HG03159 (cell line): ENCODE results near the gene OTOP3.

Experiments
- ATAC-seq: cut with Tn5 transposase; IDR thresholded peaks from one replicate; pipeline ENCODE4 v1.9.1; 2021; ENCODE audit warnings: mild to moderate bottlenecking, moderate library complexity; ENCODE audit not compliant: unreplicated experiment

The OTOP3 gene

GRCh38 chr17:74916136-74916850 is 19.4 kb upstream of the OTOP3 start:
- no peak for ATAC-seq

- no peak for ATAC-seq
Measured at GRCh38 chr17:74916851-74917199, 18.9 kb upstream of the OTOP3 start.

DNA sequence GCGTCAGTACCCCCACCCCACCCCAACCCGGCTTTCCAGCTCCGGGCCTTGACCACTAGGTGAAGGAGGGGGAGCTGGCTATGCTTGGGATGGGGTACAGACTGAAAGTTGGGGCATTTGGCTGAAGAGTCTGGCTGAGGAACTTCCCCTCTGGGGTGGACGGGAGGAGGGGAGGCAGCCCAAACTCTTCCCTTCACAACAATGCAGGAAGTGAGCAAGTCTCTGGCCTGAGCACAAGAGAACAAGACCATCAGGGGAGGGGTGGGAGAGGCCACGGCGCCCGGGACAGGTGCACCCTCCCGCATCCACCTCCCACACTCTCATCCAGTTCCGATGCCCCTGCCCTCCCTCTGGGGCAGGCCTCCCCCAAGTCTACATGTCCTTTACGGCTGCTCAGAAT is 18.3 kb upstream of the OTOP3 start:
- no peak for ATAC-seq

DNA sequence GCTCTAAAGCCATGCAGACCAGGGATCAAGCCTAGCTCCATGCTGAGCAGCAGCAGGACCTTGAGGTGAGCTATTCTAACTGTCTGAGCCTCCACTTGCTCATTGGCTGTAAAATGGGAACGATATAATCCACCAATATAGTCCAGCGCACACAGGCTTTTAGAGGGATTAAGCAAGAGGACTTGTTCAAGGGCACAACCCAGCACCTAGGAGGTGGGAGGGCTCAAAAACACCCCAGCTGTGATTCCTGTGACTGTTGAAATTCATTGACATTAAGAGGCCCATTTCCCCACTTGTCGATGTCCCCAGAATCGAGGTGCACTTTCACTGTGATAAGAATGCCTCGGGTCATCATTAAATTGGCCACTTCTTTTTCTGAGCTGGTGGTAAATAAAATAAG is 16.8 kb upstream of the OTOP3 start:
- no peak for ATAC-seq

GRCh38 chr17:74919440-74920305 is 16.0 kb upstream of the OTOP3 start:
- ATAC-seq, result no peak

GRCh38 chr17:74920306-74920620 is 15.4 kb upstream of the OTOP3 start:
- no peak for ATAC-seq

DNA sequence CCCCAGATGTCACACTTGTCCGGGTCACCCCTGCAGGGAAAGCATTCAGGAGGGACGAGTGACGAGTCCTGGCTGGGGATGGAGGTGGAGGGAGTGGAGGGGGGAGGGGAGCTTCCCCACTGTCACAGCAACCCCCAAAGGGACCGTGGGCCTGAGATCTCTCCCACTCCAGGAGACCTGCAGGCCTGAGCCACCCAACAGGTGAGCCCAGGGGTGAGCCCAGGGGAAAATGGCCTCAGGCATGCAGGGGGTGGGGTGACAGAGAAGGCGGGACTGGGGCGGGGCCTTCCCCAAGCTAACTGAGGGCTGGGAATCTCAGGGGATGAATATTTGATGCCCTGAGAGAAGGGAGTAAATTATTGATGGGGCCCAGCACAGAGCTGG is 15.1 kb upstream of the OTOP3 start:
- no peak for ATAC-seq

GRCh38 chr17:74921026-74921681 is 14.5 kb upstream of the OTOP3 start:
- ATAC-seq, result no peak

DNA sequence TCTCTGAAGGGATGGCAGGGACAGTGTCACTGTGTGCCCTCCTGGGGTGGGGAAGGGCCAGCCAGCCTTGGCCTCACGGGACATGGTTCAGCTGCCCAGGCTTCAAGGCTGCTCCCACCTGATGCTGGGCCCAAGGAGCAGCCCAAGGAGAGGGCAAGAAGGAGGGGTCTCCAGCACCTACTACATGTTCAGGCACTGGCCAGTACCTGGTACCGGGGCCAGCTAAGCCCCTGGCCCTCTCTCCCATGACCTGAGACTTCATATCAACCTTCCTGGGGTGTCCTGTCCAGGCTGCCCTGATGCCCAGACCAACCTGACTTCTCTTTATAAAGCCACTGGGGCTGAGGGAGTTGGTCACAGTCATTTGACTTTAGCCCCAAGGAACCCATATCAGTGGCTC is 13.9 kb upstream of the OTOP3 start:
- no peak for ATAC-seq

- ATAC-seq, result no peak
Measured at GRCh38 chr17:74922172-74922571, 13.5 kb upstream of the OTOP3 start.

DNA sequence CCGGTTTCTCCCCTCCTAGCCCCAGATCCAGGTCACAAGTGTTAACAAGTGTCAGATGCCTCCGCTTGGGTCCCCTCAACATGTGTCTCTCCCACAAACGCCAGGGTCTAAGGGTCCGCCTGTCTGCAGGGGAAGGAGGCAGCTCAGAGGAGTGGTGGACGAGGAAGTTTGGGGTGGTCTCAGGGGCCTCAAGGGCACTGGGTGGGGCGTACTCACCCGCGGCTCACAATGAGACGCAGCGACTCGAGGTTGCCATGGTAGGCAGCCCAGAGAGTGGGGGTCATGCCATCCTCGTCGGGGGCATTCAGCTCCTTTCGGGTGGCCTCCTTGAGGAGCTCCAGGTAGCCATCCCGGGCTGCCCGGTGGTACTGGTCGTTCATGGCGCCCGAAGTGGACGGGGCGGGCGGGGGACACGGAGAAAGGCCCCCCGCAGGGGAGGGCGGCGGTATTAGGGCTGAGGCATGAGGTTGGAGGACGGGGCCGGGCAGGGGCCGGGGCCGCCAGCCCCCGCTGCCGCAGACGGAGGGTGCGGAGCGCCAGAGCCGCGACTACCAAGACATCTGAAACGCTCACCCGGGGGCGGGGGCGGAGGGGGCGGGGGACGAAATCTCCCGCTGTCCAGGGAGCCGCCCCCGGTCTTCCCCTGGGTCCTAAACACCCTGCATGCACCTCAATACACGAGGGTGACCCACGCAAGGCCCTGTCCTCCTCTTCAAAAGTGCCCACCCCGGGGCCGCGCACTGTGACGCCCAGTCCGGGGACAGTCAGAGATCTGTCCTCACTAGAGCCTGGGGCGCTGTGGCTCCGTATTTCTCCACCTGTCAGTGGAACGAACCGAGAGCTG is 12.8 kb upstream of the OTOP3 start, which contains the start of gene USH1G:
Gene USH1G (minus strand): TSS at position 562 of the 844 bp plus-strand sequence. CDS start 182 bp downstream, at position 380.
- ATAC-seq, result no peak

GRCh38 chr17:74923538-74924249 is 12.0 kb upstream of the OTOP3 start:
- ATAC-seq, result no peak

DNA sequence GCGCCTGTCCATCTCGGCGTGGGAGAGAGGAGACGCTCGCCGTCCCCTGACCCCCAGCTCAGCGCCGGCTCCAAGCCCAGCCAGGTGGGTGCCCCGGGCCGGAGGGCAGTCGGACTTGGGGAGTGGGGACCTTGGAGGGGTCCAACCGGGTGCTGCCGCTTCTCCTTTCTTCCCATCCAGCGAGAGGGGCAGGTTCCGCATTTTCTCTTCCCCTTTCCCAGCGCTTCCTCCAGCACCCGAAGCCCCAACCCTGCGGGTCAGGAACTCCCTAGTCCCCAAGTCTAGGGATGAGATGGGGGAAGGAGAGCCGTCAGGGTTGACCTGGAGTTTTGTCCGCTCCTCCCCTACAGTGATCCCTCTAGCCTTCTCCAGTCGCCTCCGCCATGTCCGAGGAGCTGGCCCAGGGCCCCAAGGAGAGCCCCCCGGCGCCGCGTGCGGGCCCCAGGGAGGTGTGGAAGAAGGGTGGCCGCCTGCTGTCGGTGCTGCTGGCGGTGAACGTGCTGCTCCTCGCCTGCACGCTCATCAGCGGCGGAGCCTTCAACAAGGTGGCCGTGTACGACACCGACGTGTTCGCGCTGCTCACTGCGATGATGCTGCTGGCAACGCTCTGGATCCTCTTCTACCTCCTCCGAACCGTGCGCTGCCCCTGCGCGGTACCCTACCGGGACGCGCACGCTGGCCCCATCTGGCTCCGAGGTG is 11.3 kb upstream of the OTOP3 start, which contains the start of gene OTOP2:
Gene OTOP2 (plus strand): TSS at position 24 of the 699 bp plus-strand sequence. CDS start 360 bp downstream, at position 384.
- ATAC-seq, result no peak

DNA sequence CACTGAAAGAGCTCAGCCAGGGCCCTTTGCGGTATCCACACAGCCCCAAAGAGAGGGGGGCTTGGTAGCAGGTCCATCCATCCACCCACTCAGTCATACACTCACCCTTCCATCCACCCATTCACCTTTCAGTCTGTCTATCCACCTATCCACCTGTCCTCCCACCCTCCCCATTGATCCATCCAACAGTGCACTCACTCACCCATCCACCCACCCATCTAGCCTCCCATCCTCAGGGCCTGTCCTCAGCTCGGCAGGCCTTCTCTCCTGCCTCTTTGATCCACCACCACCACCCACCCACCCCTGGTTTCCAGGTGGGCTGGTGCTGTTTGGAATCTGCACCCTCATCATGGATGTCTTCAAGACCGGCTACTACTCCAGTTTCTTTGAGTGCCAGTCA is 10.5 kb upstream of the OTOP3 start:
- ATAC-seq, result no peak

- no peak for ATAC-seq
Measured at GRCh38 chr17:74928786-74929185, 6.9 kb upstream of the OTOP3 start.

DNA sequence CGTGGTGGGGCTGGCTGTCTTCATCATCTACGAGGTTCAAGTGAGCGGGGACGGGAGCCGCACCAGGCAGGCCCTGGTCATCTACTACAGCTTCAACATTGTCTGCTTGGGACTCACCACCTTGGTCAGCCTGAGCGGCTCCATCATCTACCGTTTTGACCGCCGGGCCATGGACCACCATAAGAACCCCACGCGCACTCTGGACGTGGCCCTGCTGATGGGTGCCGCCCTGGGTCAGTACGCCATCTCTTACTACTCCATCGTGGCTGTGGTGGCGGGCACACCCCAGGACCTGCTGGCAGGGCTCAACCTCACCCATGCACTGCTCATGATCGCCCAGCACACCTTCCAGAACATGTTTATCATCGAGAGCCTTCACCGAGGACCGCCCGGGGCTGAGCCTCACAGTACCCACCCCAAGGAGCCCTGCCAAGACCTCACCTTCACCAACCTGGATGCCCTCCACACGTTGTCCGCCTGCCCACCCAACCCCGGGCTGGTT is 5.1 kb upstream of the OTOP3 start:
- no peak for ATAC-seq

DNA sequence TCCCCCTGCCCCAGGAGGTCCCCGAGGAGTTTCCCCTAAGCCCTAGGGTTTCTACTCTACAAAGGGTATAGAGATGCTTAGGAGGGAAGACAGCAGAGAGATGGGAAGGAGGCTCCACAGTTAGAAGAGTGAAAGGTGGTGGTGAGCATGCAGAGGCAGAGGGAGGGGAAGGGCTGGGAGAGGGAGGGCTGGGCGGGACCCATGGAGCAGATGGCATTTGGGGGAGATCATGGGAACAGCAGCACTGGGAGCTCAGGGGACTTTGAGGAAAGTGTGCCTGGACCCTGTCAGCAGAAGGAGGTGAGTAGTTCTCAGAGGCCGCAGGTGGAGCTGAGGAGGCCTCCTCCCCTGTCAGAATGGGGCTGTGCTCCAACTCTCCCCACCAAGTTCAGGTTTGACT is 650 bp upstream of the OTOP3 start:
- no peak for ATAC-seq

- ATAC-seq, result no peak
Measured at GRCh38 chr17:74936470-74936799, 737 bp downstream of the OTOP3 start.
